NCI-H1092 (cell line): Measurements from ENCODE around the gene GPC3.
"Not testable (repeated sequence)": the region's sequence is repeated elsewhere in the genome, so short reads cannot be mapped to it uniquely, and the experiment has no call there.

Experiments
- DNase-seq: peaks from one replicate; lab custom pipeline; 2025; lab: John Stamatoyannopoulos, UW

The GPC3 gene

DNA sequence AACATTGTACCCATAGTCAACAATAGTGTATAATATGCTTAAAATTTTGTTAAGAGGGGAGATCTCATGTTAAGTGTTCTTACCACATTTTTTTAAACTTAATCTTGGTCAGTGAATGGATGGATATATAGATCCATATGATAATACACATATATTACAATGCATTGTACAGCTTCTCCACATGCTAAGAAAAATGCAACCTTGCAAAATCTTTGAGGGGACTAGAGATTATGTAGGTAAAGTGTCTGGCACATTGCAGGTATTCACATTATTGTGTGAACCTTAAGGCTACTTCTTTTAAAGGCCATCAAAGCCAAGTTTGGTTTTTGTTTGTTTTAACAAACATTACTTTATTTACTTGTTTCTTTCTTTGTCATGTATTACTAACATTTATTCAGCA lies 10.4 kb upstream of the GPC3 start:
- no peak for DNase-seq

DNA sequence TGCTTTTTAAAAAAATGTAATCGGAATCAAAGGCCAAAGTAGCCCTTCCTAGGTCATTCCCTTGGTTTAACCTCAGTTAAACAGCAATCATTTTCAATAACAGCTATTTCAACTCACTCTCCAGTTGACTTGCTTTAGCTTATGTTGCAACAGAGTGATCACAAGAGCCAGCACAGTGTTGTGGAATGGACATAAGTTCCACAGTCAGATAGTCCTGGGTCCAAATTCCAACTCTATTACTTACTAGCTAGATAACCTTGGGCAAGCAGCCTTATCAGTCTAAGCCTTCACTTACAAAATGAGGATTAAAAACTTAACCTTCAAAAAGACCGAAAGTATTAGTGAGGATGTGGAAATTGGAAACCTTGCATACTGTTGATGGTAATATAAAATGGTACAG lies 9.2 kb upstream of the GPC3 start:
- DNase-seq: no peak

DNA sequence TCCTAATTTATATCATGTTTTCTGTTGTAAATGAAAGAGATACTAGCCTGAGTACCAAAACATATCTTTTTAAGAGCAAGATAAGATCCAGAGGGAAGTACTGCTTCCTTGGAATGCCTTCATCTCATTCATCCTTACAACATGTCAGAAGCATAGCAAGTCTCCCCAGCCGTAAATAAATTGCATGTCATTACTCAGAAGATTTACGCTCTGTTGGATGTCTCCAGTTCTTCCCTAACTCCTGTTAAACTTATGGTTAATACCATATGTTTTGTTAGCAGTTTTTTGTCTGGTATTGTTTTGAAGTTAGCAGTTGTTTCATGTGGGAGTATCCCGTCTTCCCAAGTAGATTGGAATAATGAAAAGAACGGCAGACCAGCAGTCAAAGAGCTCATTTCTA lies 7.5 kb upstream of the GPC3 start:
- no peak for DNase-seq

DNA sequence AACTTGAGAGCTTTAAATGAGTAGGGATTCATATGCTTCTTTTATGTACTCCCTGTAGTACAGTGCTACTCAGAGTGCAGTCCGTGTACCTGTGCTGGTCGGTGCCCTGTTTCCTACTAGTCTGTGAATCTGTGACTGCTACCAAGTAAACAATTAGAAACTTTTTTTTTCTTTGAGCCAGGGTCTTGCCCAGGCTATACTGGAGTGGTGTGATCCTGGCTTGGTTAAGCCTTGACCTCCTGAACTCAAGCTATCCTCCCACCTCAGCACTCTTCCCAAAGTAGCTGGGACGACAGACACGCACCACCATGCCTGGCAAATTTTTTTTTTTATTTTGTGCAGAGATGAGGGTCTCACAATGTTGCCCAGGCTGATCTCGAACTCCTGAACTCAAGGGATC lies 6.4 kb upstream of the GPC3 start:
- no peak for DNase-seq

DNA sequence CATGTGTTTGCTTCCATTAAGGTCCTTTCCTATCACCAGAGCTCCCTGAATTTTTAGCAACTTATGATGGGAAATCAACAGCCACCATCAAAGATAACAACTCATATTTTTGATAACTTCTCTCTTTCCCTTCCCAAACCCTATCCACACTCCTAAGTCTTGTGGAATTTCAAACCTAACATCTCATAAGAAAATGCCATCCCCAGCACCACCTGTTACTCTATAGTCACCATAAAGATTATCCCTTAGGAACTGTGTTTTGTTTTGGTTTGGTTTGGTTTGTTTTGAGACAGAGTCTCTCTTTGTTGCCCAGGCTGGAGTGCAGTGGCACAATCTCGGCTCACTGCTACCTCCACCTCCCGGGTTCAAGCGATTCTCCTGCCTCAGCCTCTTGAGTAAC lies 5.7 kb upstream of the GPC3 start:
- not testable (repeated sequence) for DNase-seq

DNA sequence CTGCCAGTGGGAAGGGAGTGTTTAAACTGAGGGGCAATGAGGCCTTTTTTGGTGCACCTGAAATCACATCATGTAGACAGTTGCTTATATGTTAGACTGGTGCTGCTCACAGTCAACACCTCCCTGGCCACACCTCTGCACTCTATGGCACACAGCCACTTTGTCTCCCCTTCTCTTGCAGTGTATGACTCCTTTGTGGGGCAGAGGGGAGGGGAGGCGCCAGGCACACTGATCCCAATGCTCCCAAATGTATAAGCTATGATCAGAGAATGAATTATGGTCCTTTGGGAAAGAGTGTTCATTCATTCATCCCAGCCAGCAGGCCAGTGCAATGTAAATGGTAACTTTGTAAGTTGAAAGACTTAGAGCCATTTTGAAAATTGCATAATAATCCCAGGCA lies 4.6 kb upstream of the GPC3 start:
- DNase-seq: no peak

DNA sequence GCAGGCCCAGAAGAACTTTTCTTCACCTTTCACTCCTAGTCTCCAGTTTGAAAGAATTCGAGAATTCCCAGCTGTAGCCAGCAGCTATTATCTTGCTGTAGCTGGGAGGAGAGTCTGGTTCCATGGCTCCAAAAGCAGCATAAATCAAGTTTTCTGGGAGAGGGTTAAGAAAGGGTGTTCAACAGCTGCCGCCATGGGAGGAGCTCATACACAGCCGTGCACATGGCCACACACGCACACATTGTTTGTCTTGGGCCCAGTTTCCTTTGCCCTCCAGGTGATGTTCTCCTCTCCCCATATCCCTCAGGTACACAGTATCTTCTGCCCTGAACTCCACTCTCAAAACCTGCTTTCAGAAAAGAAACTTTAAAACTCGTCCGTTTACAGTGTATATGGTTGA lies 4.1 kb upstream of the GPC3 start:
- no peak for DNase-seq

DNA sequence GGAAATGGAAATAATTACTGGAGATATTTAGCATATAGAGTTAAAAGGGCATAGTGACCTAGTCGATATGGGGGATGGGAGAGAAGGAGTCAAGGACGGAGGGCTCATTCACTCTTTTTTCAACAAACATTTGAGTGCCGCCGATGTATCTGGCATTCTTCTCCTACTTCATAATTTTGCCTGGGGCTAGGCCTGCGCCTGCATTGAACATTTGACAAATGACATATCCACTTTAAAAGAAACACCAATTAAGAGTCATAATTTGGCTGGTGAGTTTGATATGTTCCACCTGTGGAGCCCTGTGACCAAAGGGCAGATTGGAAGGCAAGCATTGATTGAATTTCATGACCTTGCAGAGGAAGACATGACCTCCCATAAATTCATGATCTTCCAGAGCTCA lies 2.6 kb upstream of the GPC3 start:
- no peak for DNase-seq

DNA sequence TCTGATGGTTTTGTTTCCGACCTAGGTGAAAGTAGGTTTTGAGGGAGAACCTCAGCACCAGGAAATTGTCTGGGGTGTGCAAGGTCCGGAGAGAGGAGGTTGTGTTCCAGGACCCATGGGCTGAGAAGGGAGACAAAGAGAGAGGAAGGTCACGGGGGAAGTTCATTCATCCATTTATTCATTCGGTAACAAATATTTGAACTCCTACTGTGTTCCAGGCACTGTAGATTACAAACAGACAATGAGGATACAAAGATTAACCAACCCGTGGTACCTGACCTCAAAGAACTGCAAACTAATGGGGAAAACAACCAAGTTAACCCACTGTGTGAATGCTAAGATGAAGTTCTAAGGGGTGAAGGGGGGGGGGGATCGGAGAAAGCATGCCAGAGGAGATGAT lies 1.8 kb upstream of the GPC3 start:
- DNase-seq: no peak

- peak; percentile 80 for DNase-seq
Measured at GRCh38 chrX:133985967-133986683, 731 bp upstream of the GPC3 start.

DNA sequence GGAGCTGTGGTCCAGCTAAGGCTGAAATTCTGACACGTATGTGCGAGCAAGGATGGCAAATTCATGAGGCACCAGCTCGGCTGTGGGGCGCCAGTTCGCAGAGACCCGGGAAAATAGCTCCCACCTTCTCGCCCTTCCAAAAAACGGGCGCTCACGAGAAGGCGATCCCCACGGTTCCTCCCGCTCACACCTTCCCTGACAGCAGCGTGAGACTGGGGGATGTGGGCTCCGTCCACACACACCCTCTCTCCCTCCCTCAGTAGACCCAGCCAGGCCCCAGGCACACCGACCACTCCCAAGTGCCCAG lies 584 bp downstream of the GPC3 start:
- DNase-seq: no peak

- DNase-seq: no peak
Measured at GRCh38 chrX:133983974-133984845, 1.2 kb downstream of the GPC3 start.

- no peak for DNase-seq
Measured at GRCh38 chrX:133983256-133983973, 2.0 kb downstream of the GPC3 start.

DNA sequence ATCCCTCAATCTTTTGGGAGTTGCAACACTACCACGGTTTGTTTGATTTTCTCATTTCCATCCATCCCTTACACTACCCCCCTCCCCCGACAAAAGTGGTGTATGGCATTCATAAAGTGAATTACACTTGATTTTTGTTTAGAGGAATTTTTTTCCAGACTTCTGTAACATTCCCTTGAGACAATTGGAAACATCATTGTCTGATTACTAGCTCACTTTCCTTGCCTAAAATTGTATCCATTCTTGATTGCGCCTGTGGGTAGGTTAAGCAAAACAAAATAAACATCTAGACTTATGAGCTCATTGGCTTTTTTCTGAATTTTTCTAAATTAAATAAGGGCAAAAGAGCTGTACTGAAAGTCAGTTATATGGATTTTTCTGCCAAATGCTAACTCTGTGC lies 3.5 kb downstream of the GPC3 start:
- DNase-seq: no peak

DNA sequence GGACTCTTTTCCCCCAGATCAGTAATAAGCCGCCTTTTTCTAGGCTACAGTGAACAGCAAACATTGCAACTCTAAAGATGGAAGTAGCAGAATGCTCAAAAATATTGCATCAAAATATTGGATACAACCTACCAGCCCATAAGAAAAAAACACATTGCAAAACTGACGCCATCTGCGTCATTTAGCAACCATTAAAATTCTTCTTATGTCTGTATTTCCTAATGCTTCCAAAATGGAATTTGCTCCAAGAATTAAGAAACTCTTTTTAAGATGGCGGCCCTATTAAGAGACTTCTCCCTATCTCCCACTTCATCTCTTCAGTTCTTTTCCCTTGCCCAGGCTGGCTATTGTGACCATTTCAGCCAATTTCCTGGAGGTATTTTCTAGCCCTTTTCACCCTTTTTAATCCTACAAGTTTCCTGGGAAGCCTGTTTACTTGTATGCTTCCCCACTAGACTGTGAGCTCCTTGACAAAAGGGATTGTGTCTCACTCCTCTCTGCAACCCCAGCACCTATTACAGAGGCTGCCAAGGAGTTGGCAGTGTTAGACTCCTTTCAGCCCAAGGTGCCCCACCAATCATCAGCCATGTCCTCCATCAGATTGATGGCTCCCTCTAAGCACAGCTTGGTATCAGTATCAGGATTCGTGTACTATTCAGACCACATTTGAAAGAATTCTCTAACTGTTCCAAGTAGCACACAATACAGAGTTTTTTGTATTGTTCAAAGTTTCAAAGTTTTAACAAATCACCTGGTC lies 4.4 kb downstream of the GPC3 start:
- no peak for DNase-seq

DNA sequence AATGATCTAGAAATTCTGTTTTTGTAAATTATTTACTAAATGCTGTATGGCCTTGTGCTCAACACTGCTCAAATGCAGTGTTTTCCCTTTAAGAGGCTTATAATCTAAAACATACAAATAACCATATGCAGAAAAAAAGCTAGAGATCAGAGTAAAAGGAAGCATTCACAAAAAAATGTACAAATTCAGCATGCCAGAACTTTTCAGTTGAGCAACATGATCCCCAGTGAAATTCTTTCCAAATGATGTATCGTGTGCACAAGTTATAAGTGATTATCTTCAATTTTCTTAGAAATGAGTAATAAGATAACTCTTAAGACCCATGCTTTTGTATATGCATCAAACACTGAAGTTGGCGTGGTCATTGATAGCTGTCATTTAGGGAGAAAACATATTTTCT lies 5.0 kb downstream of the GPC3 start:
- no peak for DNase-seq

- DNase-seq: no peak
Measured at GRCh38 chrX:133979641-133980230, 5.7 kb downstream of the GPC3 start.

- no peak for DNase-seq
Measured at GRCh38 chrX:133973704-133974103, 11.7 kb downstream of the GPC3 start.

DNA sequence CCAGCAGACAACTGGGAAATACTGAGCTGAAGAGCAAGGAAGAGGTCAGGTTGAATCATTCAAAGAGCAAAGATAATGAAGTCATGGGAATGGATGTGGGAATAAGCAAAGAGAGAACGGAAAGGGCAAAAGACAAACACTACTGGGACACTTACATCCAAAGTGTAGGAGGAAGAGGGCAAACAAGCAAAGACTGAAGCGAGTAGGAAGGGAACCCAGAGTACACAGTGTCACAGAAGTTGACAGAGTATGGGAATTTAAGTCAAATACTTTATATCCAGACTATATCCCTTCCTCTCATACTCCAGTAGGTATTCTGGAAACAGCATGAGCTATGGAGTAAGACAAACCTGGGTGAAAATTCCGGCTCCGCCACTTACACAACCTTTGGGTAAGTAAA lies 12.5 kb downstream of the GPC3 start:
- no peak for DNase-seq

DNA sequence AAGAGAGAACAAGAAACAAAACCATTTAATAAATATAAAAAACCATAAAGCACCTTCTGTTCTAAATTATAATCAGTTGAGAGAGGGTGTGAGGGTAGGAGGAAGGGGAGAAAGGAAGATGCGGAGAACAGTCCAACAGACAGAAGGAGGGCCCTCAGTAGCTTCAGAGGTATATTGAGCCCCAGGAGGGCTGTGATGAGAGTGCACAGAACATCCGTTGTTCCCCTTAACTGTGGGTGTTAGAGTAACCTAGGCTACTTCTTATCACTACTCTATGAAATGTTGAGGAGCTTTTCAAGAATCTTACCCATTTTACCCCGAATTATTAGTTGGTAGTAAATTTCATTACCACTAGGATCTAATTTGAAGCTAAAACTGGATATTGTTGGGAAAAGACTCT lies 13.8 kb downstream of the GPC3 start:
- DNase-seq: no peak

DNA sequence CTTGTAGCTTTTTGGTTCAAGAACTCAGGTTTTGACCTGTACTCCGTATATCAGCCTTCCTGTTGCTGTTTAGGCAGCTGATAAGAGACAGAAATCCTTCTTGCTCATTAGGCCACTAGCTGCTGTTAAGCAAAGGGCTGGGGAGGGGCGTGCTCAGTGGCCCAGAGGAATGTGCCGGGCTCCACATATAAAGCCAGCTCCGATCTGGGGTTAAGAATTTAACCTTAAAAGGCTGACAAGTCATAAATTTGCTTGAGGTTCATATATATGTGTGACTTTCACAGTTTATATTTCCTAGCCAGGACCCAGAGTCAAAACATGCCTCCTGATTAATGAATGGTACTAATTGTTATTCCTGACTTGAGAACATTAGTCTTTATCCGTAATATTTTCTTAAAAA lies 15.3 kb downstream of the GPC3 start:
- DNase-seq: no peak

DNA sequence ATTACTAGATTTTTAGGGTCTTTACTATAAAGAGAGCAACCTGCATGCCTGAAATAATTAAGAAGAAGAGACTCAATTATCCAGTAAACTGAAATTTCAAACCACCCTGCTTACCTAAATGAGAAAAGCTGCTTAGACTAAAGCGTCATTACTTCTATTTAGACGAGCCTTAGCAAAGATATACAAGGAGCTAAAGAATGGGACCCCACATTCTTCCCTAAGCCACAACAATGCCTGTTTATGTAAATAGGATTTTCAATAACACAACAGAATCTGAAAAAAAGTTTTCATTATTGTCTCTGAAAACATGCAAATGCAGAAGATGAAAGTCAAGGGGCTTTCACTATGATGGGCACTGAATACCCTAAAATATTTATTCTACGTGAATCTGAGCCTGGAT lies 16.2 kb downstream of the GPC3 start:
- DNase-seq: no peak
